SH-SY5Y (cell line): Measurements from ENCODE around the gene HERPUD1.

Experiments used
- GATA2 ChIP-seq: IDR thresholded peaks from 2 replicates; pipeline ENCODE4 v1.6.1; 2011; ENCODE audit warnings: mild to moderate bottlenecking, low read depth, low read length
- GATA3 ChIP-seq: IDR thresholded peaks from 2 replicates; pipeline ENCODE4 v1.6.1; 2011; ENCODE audit warnings: low read depth, mild to moderate bottlenecking, low read length, moderate library complexity

- no peak for TF ChIP-seq GATA2
- TF ChIP-seq GATA3: no peak
Observed at GRCh38 chr16:56936491-56936890, 4.5 kb downstream of the HERPUD1 start.
